ENCODE data around the gene PEBP1. TPM values are rescaled to one million over a fixed set of nuclear protein-coding genes. Genes with fewer than 3 reads are reported as not detected.
A peak's percentile ranks its signal among the peaks of the same experiment; 100 is the strongest.

PEBP1 gene
- 161 and 203 TPM in 2 replicates for total RNA-seq

GRCh38 chr12:118135788-118136558 lies at the start of gene PEBP1:
Gene PEBP1 (plus strand): TSS chr12:118136124. CDS start chr12:118136210, 86 bp downstream.
- peak; percentile 68 for DNase-seq (ENCODE audit: low read depth, low spot score)

- no peak for DNase-seq (ENCODE audit: low read depth, low spot score)
These were observed 46.1 kb upstream of the PEBP1 start for GRCh38 chr12:118089782-118090181.

- no peak for DNase-seq (ENCODE audit: low read depth, low spot score)
These were observed 41.9 kb upstream of the PEBP1 start for GRCh38 chr12:118094039-118094438.

DNA sequence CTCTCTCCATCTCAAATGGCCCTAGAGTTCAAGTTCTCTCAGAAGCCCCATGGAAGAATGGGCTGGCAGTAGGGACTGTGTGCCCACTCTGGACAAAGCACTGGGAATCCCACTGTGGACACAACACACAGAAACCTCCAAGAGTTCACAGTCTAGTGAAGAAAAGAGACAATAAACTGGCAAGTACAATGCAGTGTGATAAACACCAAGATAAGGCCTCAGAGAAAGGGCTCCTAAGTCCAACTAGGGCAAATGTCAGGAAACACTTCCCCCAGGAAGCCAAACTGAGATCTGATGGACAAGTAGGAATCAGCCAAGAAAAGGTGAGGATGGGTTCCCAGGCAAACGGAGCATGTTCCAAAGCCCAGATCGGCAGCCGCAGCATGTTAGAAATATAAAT lies 37.5 kb upstream of the PEBP1 start:
- DNase-seq (ENCODE audit: low read depth, low spot score), result no peak

DNA sequence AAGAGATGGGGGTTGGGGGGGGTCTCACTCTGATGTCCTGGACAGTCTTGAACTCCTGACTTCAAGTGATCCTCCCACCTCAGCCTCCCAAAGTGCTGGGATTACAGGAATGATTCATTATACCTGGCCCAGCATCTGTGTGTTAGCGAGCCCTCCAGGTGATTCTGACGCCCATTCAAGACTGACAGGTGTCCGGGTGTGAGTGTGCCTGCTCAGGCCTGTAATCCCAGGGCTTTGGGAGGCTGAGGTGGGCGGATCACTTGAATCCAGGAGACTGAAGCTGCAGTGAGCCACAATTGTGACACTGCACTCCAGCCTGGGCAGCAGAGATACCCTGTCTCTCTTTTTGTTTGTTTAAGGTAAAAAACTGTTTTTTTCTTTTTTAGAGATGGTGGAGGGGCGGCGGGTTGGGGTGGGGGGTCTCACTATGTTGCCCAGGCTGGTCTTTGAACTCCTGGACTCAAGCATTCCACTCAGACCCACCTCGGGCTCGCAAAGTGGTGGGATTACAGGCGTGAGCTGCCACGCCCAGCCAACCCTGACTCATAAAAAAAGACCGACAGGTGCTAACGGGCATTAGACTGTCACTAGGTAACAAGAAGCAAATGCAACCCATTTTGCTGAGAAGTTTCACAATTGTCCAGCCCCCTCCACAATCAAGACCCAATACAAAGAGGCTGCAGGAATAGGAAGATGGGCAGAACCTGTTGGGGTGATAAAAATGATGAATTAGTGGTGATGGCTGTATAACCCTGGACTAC lies 36.8 kb upstream of the PEBP1 start:
- DNase-seq (ENCODE audit: low read depth, low spot score), result no peak

DNA sequence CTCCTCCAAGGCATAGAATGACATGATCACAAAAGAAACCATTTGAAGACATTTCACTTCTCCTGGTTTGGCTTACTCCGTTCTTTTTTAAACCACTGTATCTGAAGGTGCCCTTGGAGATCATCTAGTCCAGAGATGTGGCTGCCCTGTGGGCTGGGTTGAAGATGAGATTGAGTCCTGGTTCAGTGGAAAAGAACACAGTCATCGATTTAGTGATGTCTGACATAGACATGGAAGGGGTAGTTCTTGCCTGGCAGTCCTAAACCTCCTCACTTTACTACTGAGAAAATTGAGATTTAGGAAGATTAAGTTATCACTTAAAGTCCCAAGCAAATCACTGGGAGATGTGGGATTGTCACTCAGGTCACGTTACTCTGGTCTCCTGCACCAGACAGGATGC lies 34.9 kb upstream of the PEBP1 start:
- no peak for DNase-seq (ENCODE audit: low read depth, low spot score)

GRCh38 chr12:118102070-118102469 lies 33.9 kb upstream of the PEBP1 start:
- no peak for DNase-seq (ENCODE audit: low read depth, low spot score)

- DNase-seq (ENCODE audit: low read depth, low spot score), result no peak
These were observed 33.3 kb upstream of the PEBP1 start for GRCh38 chr12:118102609-118103008.

DNA sequence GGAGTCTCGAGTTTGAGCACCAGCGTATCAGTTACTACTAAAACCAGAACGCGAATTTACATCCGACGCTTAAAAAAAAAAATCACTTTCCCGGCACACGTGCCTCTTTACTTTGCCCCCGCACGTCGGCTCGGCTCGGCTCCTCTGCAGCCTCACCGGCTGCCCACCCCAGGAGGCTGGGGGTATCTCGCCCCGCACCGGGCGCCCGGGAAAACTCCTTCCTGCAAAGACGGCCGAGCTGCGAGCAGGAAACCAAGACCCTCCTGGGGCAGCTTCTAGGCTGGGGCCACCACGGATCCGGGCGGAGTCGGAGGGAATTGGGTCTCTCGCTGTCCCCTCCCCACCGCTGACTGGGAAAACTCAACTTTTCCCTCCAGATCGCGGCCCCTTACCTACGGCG lies 32.7 kb upstream of the PEBP1 start:
- DNase-seq (ENCODE audit: low read depth, low spot score), result no peak

GRCh38 chr12:118103601-118104382 lies 32.1 kb upstream of the PEBP1 start, which contains the start of gene VSIG10:
Gene VSIG10 (minus strand): TSS chr12:118104011. CDS start chr12:118103671, 340 bp downstream.
- DNase-seq (ENCODE audit: low read depth, low spot score), result peak; percentile 8

GRCh38 chr12:118107011-118107410 lies 28.9 kb upstream of the PEBP1 start:
- DNase-seq (ENCODE audit: low read depth, low spot score), result no peak

DNA sequence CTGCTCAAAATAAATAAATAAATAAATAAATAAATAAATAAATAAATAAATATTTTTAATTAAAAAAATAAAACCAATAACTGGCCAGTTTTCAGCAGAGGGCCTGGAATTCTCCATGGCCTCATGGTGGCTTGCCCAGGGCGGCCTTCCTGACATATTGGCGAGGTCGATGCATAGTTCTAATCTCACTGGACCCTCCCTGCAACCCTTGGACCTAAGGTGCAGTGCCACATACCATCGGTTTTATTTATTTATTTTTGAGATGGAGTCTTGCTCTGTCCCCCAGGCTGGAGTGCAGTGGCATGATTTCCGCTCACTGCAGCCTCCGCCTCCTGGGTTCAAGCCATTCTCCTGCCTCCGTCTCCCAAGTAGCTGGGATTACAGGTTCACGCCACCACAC lies 28.2 kb upstream of the PEBP1 start:
- no peak for DNase-seq (ENCODE audit: low read depth, low spot score)

GRCh38 chr12:118109088-118109487 lies 26.8 kb upstream of the PEBP1 start:
- no peak for DNase-seq (ENCODE audit: low read depth, low spot score)

DNA sequence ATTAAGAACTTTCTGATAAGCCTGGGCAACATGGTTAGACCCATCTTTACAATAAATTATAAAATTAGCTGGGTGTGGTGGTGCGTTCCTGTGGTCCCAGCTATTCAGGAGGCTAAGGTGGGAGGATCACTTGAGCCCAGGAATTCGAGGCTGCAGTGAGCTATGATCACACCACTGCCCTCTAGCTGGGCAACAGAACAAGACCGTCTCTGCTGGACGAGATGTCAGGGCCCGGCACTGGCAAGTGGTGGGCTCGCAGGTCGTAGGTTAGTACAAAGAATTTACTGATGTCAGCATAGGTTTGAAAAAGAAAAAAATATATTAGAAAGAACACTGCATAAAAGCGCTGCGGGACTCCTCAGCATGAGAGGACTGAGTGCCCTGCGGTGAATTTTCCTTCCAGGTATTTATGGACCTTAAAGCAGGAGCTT lies 16.5 kb upstream of the PEBP1 start:
- DNase-seq (ENCODE audit: low read depth, low spot score), result no peak

DNA sequence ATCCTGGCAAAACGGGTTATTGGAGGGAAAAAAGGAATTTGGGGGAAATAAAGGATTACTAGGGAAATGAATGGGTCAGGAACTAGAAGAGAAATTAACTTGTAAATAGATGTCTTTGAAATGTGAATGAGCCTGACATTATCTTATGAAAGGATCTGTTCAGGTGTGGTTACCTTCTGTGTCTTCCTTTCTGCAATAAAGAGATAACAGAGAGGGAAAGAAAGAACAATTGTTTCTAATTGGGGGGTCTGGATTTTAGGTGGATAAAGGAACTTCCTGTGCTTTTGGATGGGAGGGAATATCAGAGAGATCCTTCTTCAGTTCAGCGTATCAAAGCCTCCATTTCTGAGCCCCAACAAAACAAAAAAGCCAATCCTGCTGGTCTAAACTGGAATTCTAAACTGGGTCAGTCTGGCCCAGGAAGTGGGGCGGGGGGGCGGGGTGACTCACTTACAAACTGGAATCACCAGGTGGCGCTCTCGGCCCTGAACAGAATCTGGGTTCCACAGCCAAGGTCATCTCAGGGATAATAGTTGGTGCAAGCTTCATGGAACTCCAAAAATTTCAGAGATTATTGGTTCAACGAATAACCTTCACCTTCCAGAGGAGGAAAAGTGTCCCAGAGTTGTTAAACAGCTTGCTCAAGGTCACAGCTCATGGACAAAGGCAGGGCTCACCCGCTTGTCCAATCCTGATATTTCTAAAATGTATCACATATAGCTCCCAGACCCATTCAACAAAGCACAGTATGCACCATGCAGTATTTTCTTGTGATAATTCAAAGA lies 15.2 kb upstream of the PEBP1 start:
- DNase-seq (ENCODE audit: low read depth, low spot score), result no peak

DNA sequence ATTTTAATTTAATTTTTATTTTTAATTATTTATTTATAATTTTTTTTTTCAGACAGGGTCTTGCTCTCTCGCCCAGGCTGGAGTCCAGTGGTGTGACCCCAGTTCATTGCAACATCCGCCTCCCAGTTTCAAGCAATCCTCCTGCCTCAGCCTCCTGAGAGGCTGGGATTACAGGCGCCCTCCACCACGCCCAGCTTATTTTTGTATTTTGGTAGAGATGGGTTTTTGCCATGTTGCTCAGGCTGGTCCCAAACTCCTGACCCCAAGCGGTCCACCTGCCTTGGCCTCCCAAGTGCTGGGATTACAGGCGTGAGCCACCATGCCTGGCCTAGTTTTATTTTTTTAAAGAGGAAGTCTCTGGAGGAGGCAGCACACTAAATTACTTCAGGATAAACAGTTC lies 13.7 kb upstream of the PEBP1 start:
- DNase-seq (ENCODE audit: low read depth, low spot score), result no peak

DNA sequence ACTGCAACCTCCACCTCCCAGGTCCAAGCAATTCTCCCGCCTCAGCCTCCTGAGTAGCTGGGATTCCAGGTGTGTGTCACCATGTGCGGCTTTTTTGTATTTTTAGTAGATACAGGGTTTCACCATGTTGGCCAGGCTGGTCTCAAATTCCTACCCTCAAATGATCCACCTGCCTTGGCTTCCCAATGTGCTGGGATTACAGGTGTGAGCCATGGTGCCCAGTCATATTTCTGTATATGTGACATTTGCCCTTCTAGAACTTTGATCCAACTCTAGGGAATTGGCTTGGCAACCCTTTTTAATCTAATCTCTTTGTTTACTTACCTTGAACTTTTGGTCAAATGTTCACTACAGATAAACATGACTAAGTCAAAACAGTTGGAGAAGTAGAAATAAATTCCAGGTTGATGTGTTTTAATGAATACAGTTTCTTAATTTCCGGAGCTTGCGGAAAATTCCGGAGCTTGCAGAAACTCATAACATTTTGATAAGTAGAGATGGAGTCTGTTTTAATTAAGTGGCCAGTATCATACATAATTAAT lies 11.5 kb upstream of the PEBP1 start:
- no peak for DNase-seq (ENCODE audit: low read depth, low spot score)

GRCh38 chr12:118125743-118126118 lies 10.2 kb upstream of the PEBP1 start:
- DNase-seq (ENCODE audit: low read depth, low spot score), result no peak

DNA sequence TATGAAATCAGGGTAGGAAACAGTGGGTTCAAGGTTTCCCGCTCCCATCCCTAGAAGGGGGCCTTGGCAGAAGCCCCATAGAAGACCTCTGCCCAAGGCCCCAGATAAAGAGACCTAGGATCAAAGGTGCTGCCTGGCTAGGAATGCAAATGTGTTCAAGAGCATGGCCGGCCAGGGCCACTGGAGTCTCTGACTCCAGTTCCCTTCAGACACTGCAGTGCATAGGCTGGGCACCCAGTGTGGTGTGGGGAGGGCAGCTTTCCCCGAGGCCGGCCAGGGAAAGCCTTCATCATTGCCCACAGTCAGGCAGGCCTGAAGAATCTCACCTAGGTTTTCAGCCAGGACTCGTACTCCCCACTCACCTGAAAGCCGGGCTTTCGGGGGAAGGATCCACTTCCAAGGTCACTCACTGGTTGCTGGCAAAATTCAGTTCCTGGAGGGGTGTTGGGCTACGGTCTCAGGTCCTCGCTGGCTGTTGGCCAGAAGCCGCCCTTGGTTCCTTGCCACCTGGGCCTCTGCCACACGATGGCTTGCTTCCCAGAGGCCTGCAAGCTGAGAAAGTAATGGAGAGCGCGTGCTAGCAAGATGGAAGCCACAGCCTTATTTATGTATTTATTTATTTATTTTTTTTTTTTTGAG lies 9.7 kb upstream of the PEBP1 start:
- DNase-seq (ENCODE audit: low read depth, low spot score), result no peak

DNA sequence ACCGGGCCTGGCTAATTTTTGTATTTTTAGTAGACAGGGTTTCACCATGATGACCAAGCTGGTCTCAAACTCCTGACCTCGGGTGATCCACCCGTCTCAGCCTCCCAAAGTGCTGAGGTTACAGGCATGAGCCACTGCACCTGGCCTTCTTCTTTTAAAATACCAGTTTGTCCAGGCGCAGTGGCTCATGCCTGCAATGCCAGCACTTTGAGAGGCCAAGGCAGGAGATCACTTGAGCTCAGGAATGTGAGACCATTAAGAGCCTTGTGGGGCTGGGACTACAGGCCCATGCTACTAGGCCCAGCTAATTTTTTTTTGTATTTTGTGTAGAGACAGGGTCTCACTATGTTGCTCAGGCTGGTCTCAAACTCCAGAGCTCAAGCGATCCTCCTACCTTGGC lies 8.1 kb upstream of the PEBP1 start:
- no peak for DNase-seq (ENCODE audit: low read depth, low spot score)

All from pulmonary artery endothelial cell (primary cell).